Epithelial cell of proximal tubule (primary cell): ENCODE results near the gene GORASP1. TPM values are rescaled to one million over a fixed set of nuclear protein-coding genes. Genes with fewer than 3 reads are reported as not detected.

ENCODE experiments used
- DNase-seq: peaks from one replicate; pipeline ENCODE4 v3.0.0-alpha.2; 2011; ENCODE audit warnings: low read depth
- H3K4me3 ChIP-seq: 2 replicates; pipeline ENCODE4 v1.5.1; 2011; ENCODE audit warnings: low read depth, mild to moderate bottlenecking, low read length
- total RNA-seq: library from RNA; depleted of rRNA; stranded (reverse); fragments of >200 nt; gene quantifications from 2 replicates; pipeline ENCODE4 v1.2.3, GENCODE V29; 2015
- TF ChIP-seq, protein P1 (sequence below): conservative IDR thresholded peaks from 2 replicates; pipeline ENCODE4 v1.5.1; 2012; ENCODE audit warnings: low read depth, mild to moderate bottlenecking, low read length

Gene GORASP1
- total RNA-seq, 1 donor from 2014 or later, result 17.6 TPM

DNA sequence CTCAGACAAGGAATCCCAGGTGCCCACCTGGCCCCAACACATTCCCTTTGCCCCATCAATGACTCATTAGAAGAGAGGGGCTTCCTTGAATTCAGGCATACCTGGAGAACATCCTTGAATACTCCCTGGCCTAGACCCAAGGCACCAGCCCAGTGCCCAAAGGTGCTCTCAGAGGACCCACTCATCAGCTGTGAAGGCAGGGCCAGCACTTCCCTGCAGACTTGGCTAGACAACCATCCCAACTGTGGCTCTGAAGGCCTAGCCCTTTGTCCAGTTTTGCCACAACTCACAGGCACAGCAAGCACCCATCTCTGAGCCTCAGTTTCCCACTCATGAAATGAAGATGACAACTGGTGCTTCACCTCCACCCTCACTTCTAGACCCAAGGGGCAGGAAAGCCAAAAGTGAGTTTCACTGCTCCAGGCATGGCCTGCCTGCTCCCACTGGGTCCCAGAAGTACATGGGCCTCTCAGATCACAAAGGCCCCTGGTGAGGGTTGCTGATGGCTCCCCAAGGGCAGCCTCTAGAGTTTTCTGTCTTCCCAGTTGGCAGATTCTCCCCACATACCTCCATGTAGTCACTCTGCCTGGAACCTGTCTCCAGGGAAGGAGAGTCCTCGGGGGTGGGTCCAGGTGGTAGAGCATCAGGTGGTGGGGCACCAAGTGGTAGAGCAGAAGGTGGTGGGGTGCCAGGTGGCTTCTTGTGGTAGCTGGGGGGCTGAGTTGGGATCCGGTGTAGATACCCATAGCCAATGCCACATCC is 7.5 kb downstream of the GORASP1 start:
- H3K4me3 ChIP-seq, result no peak overlapping the region
- DNase-seq, result no peak
- TF ChIP-seq, protein P1, sequence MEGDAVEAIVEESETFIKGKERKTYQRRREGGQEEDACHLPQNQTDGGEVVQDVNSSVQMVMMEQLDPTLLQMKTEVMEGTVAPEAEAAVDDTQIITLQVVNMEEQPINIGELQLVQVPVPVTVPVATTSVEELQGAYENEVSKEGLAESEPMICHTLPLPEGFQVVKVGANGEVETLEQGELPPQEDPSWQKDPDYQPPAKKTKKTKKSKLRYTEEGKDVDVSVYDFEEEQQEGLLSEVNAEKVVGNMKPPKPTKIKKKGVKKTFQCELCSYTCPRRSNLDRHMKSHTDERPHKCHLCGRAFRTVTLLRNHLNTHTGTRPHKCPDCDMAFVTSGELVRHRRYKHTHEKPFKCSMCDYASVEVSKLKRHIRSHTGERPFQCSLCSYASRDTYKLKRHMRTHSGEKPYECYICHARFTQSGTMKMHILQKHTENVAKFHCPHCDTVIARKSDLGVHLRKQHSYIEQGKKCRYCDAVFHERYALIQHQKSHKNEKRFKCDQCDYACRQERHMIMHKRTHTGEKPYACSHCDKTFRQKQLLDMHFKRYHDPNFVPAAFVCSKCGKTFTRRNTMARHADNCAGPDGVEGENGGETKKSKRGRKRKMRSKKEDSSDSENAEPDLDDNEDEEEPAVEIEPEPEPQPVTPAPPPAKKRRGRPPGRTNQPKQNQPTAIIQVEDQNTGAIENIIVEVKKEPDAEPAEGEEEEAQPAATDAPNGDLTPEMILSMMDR, result no peak

DNA sequence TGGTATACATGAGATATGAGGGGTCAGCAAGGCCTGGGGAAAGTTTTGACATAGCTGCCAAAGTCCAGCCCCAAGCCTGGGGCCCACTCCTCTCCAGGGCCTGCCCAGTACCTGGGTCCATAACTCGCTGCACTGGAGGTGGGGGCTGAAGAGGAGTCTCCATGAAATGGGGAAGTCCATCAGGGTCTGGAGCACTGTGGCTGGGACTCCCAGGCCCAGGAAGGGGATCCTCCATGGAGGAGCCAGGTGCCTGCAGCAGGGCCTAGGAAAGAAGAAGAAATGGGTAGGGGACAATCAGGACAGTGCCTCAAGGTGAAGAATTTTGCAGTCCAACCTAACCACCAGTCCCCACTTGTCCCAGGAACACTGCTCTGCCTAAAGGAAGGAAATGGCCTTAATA is 8.2 kb downstream of the GORASP1 start:
- TF ChIP-seq, protein P1, result no peak
- no peak overlapping the region for H3K4me3 ChIP-seq
- DNase-seq, result no peak

DNA sequence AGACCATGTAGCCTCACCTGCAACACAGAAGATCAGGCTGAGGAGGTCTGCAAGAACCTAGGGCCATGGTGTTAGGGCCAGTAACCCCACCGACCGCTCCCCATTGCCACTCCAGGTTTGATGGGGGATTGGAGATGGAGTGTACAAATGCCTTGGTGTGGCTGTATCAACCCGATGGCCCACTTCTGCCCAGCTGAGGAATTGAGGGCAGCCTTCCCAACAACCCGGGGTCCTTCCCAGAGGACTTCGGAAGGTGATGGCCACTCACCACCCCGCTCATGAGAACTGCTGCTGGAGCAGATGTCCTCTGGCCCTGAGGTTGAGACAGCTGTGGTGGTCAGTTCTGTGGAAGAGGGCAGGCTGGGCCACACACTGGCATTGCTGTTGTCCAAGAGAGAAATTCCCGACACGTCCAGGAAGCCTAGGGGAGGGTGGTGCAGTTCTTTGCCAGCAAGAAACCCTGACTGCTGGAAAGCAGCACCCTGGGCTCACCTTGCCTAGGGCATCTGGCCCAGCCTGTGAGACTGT is 8.9 kb downstream of the GORASP1 start:
- TF ChIP-seq, protein P1, result no peak
- H3K4me3 ChIP-seq, result no peak overlapping the region
- no peak for DNase-seq

DNA sequence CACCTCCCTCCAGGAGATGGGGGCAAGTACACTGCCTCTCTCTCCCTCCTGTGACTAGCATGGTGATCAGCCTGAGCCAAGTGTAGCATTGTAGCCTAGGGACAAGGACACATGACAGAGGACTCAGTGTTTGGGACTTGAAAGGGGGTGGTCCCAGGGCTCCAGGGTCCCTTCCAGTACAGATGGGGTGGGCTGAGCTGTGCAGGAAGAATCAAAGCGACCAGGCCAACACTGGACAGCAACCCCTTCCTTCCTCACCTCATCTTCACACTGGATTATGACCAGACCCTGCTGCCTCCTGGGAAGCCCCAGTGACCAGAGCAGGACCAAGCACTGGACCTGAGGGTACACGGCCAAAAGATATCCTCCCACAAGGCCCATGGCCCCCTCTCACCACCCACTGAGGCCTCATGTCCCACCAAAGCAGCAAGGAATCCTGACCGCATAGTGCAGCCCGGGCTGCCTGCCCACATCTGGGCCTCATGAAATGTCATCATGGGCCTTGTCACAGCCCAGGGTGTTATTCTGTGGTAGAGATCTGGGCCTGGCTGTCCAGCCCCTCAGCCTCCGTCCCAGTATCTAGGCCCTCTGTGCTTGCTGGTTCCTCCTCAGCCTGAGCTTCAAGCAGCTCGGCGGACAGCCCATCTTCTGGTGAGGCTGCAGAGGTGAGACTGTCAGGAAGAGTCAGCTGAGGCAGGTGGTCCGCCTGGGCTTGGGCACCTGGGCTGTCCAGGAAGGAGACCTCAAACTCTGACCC is 9.5 kb downstream of the GORASP1 start:
- no peak overlapping the region for H3K4me3 ChIP-seq
- DNase-seq, result no peak
- TF ChIP-seq, protein P1, result no peak

DNA sequence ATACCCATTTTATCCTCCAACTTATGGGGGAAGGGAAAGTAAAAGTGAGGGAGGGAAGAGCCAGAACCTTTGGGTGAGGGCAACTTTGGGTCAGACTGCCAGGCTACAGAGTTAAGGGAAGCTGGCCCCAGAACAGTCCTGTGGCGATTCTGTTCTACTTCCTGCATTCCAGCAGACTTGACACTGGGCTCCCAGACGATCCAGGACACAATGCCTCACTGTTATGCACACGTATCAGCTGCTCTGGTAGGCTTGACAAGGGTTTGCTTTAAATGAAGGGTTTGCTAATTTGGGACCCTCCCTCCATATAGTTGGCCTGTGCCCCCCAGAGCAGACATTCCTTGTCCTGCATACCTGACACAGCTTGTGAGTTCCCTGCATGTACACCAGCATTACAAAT is 10.7 kb downstream of the GORASP1 start:
- TF ChIP-seq, protein P1, result no peak
- no peak overlapping the region for H3K4me3 ChIP-seq
- no peak for DNase-seq

DNA sequence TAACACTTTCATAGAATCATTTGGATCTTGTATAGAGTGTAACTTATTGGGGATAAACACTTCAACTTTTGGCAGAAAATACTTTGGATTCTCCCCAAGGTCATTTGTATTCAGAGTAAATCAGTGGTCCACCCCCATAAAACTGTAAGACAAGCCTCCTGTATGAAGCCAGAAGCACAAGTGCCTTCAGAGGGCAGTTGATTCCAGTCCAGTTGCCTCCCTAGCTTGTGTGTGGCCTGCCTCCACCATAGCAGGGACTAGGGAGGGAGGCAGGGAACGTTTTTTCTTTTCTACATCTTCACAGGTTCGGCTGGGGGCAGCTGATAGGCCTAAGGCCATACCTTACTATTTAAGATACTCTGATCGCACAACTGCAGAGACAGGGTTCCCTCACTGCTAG is 11.6 kb downstream of the GORASP1 start:
- DNase-seq, result no peak
- no peak overlapping the region for H3K4me3 ChIP-seq
- TF ChIP-seq, protein P1, result no peak
